ENCODE measurements around the gene ABCA12. TPM values are rescaled to one million over a fixed set of nuclear protein-coding genes. Genes with fewer than 3 reads are reported as not detected.

Gene ABCA12
- total and polyA plus RNA-seq, 2 of the 8 experiments (the other 6 are each of a cell fraction or from before 2014, with no cell fraction given): not detected

- no peaks in the 10 kb centered on the region for H3K4me1 ChIP-seq (replicated peaks in 1 of 4; ENCODE audit: control insufficient read depth in 3 of 4, insufficient read depth in 4 of 4, low read length in 3 of 4)
Measured at GRCh38 chr2:214985619-214986018, 152.8 kb downstream of the ABCA12 start.

More at GRCh38 chr2:214985619-214986018, 152.8 kb downstream of the ABCA12 start:
- H4K91ac ChIP-seq (replicated peaks; ENCODE audit: insufficient read length, low read length): no peak overlapping the region
- no peak overlapping the region for H3K9ac ChIP-seq (replicated peaks in 1 of 4; ENCODE audit: extremely low read depth in 1 of 4, low read depth in 3 of 4, low read length in 3 of 4)
- H3K14ac ChIP-seq (ENCODE audit: insufficient read length): no peak overlapping the region
- H2BK12ac ChIP-seq (ENCODE audit: low read depth, low read length): no peak overlapping the region
- H2AK5ac ChIP-seq (ENCODE audit: low read depth, low read length): no peak overlapping the region
- H2BK120ac ChIP-seq (replicated peaks; ENCODE audit: low read depth, low read length): no peak overlapping the region
- FAIRE-seq: no peak
- H2BK5ac ChIP-seq (ENCODE audit: low read depth, low read length): no peak overlapping the region
- no peak overlapping the region for H3K4me2 ChIP-seq (ENCODE audit: insufficient read depth in 1 of 2, low read depth in 2 of 2, low read length in 2 of 2)
- ChIA-PET CTCF (ENCODE audit: partially characterized antibody) (interaction anchor here (1.4 kb wide), 1 partner anchor 9 kb away, joined by 3 read pairs; no protein-coding TSS in a partner anchor), POLR2A (ENCODE audit: partially characterized antibody) (no interaction called here)
- H3K4me3 ChIP-seq (ENCODE audit: extremely low read depth in 1 of 4, insufficient read depth in 2 of 4, low read depth in 3 of 4, low read length in 4 of 4): no peak overlapping the region
- H4K5ac ChIP-seq (ENCODE audit: insufficient read length, low read depth, low read length): no peak overlapping the region
- H3K18ac ChIP-seq (ENCODE audit: extremely low read depth, low read length): no peak overlapping the region
- no peak overlapping the region for H2BK20ac ChIP-seq (ENCODE audit: low read length)
- WGBS, 2 experiments (ENCODE audit: extremely low coverage in 1 of 2, insufficient coverage in 1 of 2, insufficient read length in 1 of 2, insufficient replicate concordance in 2 of 2, low coverage in 1 of 2, low lambda C conversion rate in 2 of 2, missing lambda C conversion rate in 1 of 2): 74% methylated on average over 3 of the region's 3 CpGs; no CpG with 5 or more reads in 1 of the 2 experiments
- H3K9me3 ChIP-seq (ENCODE audit: insufficient read depth in 2 of 2, low read depth in 1 of 2, low read length in 1 of 2): no peaks in the 10 kb centered on the region
- no peak for DNase-seq (ENCODE audit: low read depth in 1 of 2, low spot score in 2 of 2)
- H4K8ac ChIP-seq (ENCODE audit: extremely low read depth, insufficient read depth, low read length): no peak overlapping the region
- H3K23ac ChIP-seq (ENCODE audit: insufficient read length): no peak overlapping the region
- no peak overlapping the region for H3K4ac ChIP-seq (replicated peaks; ENCODE audit: insufficient read length, low read depth, low read length)
- H3K27ac ChIP-seq (ENCODE audit: low read depth, low read length): no peak overlapping the region
- H3K79me2 ChIP-seq (ENCODE audit: control insufficient read depth in 1 of 2, insufficient read depth in 2 of 2, low read length in 2 of 2): no peaks in the 10 kb centered on the region
- no peaks in the 10 kb centered on the region for H3K36me3 ChIP-seq (ENCODE audit: control insufficient read depth in 2 of 4, insufficient read depth in 4 of 4, low read length in 3 of 4)
- no peaks in the 10 kb centered on the region for H4K20me1 ChIP-seq (replicated peaks in 1 of 2; ENCODE audit: control insufficient read depth in 1 of 2, insufficient read depth in 2 of 2, low read length in 2 of 2)
- H2AFZ ChIP-seq (ENCODE audit: low read length): no peak overlapping the region
- H2BK15ac ChIP-seq (ENCODE audit: low read length): no peak overlapping the region
- no peaks in the 10 kb centered on the region for H3K79me1 ChIP-seq (ENCODE audit: low read depth, low read length)
- no peak for TF ChIP-seq RAD21 (IDR thresholded peaks at IDR 0.05 in 1 of 2, conservative IDR thresholded peaks at IDR 0.05 in 1 of 2; ENCODE audit: low read depth in 2 of 2, low read length in 2 of 2)
- TF ChIP-seq MAFK (IDR thresholded peaks at IDR 0.05; ENCODE audit: low read depth, low read length): peak; percentile 83
- TF ChIP-seq SIRT6 (IDR thresholded peaks at IDR 0.05; ENCODE audit: low read length): no peak
- TF ChIP-seq RBBP5 (IDR thresholded peaks at IDR 0.05; ENCODE audit: borderline replicate concordance, low read depth, low read length): no peak
- no peak for TF ChIP-seq BACH1 (IDR thresholded peaks at IDR 0.05; ENCODE audit: low read length)
- no peaks in the 10 kb centered on the region; the same call in 1 of the 2 replicates for H3K23me2 ChIP-seq (ENCODE audit: low read depth, low read length)
- no peaks in the 10 kb centered on the region for H3K27me3 ChIP-seq (replicated peaks in 1 of 4; ENCODE audit: control insufficient read depth in 3 of 4, extremely low read depth in 1 of 4, insufficient read depth in 3 of 4, low read length in 3 of 4)
- H3K56ac ChIP-seq (replicated peaks; ENCODE audit: insufficient read length, low read depth, low read length): no peak overlapping the region
